Mesothelial cell of epicardium (in vitro differentiated cells): ENCODE measurements around the gene RGMA. TPM values are rescaled to one million over a fixed set of nuclear protein-coding genes. Genes with fewer than 3 reads are reported as not detected.

Experiments
- DNase-seq, 2 experiments: peaks; one replicate each; pipeline ENCODE4 v3.0.0; 2021; ENCODE audit warnings: low spot score in 2 of 2; ENCODE audit not compliant: unreplicated experiment in 2 of 2
- H3K27ac Mint-ChIP-seq: 2 replicates; pipeline ENCODE4 v1.8.0; 2021; ENCODE audit warnings: mixed read lengths
- H3K27me3 Mint-ChIP-seq: 2 replicates; pipeline ENCODE4 v1.8.0; 2021; ENCODE audit warnings: low read depth, mixed read lengths
- H3K36me3 Mint-ChIP-seq: 2 replicates; pipeline ENCODE4 v1.8.0; 2021; ENCODE audit warnings: mixed read lengths
- H3K4me1 Mint-ChIP-seq: 2 replicates; pipeline ENCODE4 v1.8.0; 2021; ENCODE audit warnings: mixed read lengths
- H3K4me3 Mint-ChIP-seq: 2 replicates; pipeline ENCODE4 v1.8.0; 2021; ENCODE audit warnings: mild to moderate bottlenecking, moderate library complexity, mixed read lengths
- H3K9me3 Mint-ChIP-seq: 2 replicates; pipeline ENCODE4 v1.8.0; 2021; ENCODE audit warnings: mixed read lengths
- total RNA-seq: library from RNA; stranded (reverse); gene quantifications from 3 replicates; pipeline ENCODE4 v1.2.1, GENCODE V29; 2021
- TF ChIP-seq, protein P1 (sequence below): fragments of 200-600 bp; sonication (generic); IDR thresholded peaks from one replicate; pipeline ENCODE4 v1.5.0; 2021; ENCODE audit warnings: antibody characterized with exemption; ENCODE audit not compliant: unreplicated experiment

Gene RGMA
- total RNA-seq, 1 donor from 2014 or later = 26.1 TPM

GRCh38 chr15:93056836-93057235, 32.2 kb downstream of the RGMA start:
- Mint-ChIP-seq H3K36me3 (peaks cover 13% of the 10 kb centered on the region), H3K27ac (no peak overlapping the region), H3K4me1 (peaks cover 12% of the 10 kb centered on the region), H3K4me3 (no peak overlapping the region), H3K27me3 (no peaks in the 10 kb centered on the region), H3K9me3 (no peaks in the 10 kb centered on the region)
- no peak for DNase-seq
- TF ChIP-seq, protein P1, sequence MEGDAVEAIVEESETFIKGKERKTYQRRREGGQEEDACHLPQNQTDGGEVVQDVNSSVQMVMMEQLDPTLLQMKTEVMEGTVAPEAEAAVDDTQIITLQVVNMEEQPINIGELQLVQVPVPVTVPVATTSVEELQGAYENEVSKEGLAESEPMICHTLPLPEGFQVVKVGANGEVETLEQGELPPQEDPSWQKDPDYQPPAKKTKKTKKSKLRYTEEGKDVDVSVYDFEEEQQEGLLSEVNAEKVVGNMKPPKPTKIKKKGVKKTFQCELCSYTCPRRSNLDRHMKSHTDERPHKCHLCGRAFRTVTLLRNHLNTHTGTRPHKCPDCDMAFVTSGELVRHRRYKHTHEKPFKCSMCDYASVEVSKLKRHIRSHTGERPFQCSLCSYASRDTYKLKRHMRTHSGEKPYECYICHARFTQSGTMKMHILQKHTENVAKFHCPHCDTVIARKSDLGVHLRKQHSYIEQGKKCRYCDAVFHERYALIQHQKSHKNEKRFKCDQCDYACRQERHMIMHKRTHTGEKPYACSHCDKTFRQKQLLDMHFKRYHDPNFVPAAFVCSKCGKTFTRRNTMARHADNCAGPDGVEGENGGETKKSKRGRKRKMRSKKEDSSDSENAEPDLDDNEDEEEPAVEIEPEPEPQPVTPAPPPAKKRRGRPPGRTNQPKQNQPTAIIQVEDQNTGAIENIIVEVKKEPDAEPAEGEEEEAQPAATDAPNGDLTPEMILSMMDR = no peak

GRCh38 chr15:93055211-93055610, 33.8 kb downstream of the RGMA start:
- no peak for DNase-seq
- Mint-ChIP-seq H3K27ac (no peak overlapping the region), H3K4me3 (no peak overlapping the region), H3K27me3 (no peaks in the 10 kb centered on the region), H3K36me3 (peaks cover 16% of the 10 kb centered on the region), H3K4me1 (no peaks in the 10 kb centered on the region), H3K9me3 (no peaks in the 10 kb centered on the region)
- TF ChIP-seq, protein P1 = no peak

DNA sequence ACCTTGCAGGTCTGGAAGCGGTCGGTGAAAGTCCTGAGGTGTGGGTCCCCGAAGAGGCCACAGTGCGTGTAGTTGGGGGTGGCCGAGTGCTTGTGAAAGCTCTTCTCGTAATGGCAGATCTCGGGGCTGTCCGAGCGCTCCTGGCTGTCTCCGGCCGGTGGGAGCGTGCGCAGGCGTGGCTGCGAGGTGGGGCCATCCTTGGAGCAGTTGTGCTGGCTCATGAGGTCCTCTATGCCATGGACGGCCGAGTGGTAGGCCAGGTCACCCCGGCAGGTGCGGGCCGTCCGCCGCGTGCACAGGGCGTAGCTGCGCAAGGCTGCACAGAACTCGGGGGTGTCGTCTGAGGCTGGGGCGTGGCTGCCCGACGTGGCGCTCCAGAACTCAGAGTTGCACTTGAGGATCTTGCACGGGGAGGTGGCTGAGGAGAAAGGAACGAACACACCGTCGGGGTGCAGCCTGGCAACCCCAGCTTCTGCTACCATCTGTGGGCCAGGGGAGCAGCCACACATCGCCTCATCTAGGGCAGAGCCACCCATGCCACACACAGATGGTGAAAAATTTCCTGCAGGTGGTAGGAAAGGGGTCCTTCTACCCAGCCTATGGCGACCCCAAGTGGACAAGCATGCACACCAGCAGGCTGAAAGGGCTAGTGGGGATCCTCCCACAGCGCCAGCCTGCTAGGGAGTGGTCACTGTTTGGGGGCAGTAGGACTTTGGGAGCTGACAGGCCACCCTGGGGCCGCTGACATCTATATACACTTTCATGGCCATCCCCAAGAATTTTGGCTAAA, 36.7 kb downstream of the RGMA start:
- no peak overlapping the region for H3K27ac Mint-ChIP-seq
- peaks cover 34% of the 10 kb centered on the region for H3K36me3 Mint-ChIP-seq
- TF ChIP-seq, protein P1 = no peak

DNA sequence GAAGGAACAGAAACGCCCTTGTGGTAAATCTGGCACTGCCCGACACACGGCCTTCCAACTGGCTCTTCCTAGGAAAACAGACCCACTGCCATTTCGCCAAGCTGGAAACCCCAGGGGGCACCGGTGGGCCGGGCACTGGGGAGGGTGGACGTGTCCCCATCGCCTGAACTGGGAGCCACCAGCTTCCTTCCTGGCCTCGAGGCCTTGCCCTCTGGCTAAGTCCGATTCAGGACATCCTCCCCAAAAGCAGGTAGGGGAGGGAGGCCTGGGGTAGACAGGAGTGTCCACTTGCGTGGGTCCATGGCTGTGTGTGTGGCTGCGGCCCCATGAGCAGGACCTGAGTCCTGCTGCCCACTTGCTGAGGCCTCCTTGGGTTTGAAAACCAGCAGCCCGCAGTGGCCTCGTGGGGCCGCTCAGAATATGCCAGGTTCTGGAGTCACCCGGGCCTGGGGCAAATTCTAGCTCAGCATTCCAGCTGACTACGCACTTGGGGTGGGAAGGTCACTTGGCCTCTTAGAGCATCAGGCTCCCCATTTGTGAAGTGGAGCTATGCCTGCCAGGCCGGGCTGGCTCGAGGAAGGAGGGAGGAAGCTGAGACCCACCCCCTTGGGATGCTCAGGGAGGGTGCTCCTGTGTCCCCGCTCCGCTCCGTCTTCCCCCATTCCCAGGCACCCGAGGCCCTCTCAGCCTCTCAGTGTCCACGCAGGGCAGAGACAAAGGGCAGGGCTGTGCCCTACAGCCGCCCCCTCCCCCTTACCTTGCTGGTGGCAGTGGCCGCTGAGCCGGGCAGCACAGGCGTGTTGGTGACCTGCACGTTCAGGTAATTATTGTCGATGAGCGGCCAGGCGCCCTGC, 37.5 kb downstream of the RGMA start:
- TF ChIP-seq, protein P1 = no peak
- H3K36me3 Mint-ChIP-seq = peaks cover 40% of the 10 kb centered on the region
- H3K9me3 Mint-ChIP-seq = peaks cover 1% of the 10 kb centered on the region
- no peak overlapping the region for H3K4me3 Mint-ChIP-seq
- H3K4me1 Mint-ChIP-seq = peaks cover 5% of the 10 kb centered on the region
- H3K27me3 Mint-ChIP-seq = no peaks in the 10 kb centered on the region
- H3K27ac Mint-ChIP-seq = no peak overlapping the region
- no peak for DNase-seq

More for the DNA sequence above, 36.7 kb downstream of the RGMA start:
- no peak for DNase-seq
- Mint-ChIP-seq H3K4me1 (peaks cover 5% of the 10 kb centered on the region), H3K27me3 (no peaks in the 10 kb centered on the region), H3K9me3 (no peaks in the 10 kb centered on the region), H3K4me3 (no peak overlapping the region)

GRCh38 chr15:93050648-93051047, 38.4 kb downstream of the RGMA start:
- Mint-ChIP-seq H3K4me1 (peaks cover 5% of the 10 kb centered on the region), H3K27ac (no peak overlapping the region), H3K9me3 (peaks cover 8% of the 10 kb centered on the region), H3K4me3 (no peak overlapping the region), H3K27me3 (no peaks in the 10 kb centered on the region), H3K36me3 (peaks cover 48% of the 10 kb centered on the region)
- TF ChIP-seq, protein P1 = no peak
- DNase-seq = no peak
